Effector memory CD4-positive, alpha-beta T cell (primary cell): ENCODE measurements around the gene BNC2.
"Not testable (repeated sequence)": the region's sequence is repeated elsewhere in the genome, so short reads cannot be mapped to it uniquely, and the experiment has no call there.

Experiments used
- DNase-seq, 3 donors: peaks; one replicate each; pipeline ENCODE4 v3.0.0-alpha.2; 2020
- H3K27ac ChIP-seq: 2 replicates; pipeline ENCODE4 v1.7.0; 2013; ENCODE audit warnings: mild to moderate bottlenecking, low read length, moderate library complexity; ENCODE audit not compliant: insufficient read depth, poor library complexity, severe bottlenecking
- H3K27me3 ChIP-seq: replicated peaks from 2 replicates; pipeline ENCODE4 v1.7.0; 2013; ENCODE audit warnings: mild to moderate bottlenecking, low read length; ENCODE audit not compliant: insufficient read depth, control insufficient read depth, poor library complexity, severe bottlenecking
- H3K36me3 ChIP-seq: 2 replicates; pipeline ENCODE4 v1.7.0; 2013; ENCODE audit warnings: mild to moderate bottlenecking, low read length, moderate library complexity; ENCODE audit not compliant: control insufficient read depth, insufficient read depth
- H3K4me1 ChIP-seq: 2 replicates; pipeline ENCODE4 v1.7.0; 2013; ENCODE audit warnings: low read length, mild to moderate bottlenecking; ENCODE audit not compliant: control insufficient read depth, insufficient read depth, poor library complexity, severe bottlenecking
- H3K4me3 ChIP-seq: 2 replicates; pipeline ENCODE4 v1.7.0; 2013; ENCODE audit warnings: low read length, low read depth, mild to moderate bottlenecking; ENCODE audit not compliant: insufficient read depth, poor library complexity, severe bottlenecking
- H3K9me3 ChIP-seq: 2 replicates; pipeline ENCODE4 v1.7.0; 2013; ENCODE audit warnings: mild to moderate bottlenecking, low read length, moderate library complexity; ENCODE audit not compliant: control insufficient read depth

BNC2 gene

GRCh38 chr9:16487915-16488314 is 382.6 kb downstream of the BNC2 start:
- Histone ChIP-seq H3K27ac (no peak overlapping the region), H3K4me1 (no peaks in the 10 kb centered on the region), H3K9me3 (no peaks in the 10 kb centered on the region), H3K4me3 (no peak overlapping the region), H3K36me3 (no peaks in the 10 kb centered on the region), H3K27me3 (no peaks in the 10 kb centered on the region)
- no peak for DNase-seq

DNA sequence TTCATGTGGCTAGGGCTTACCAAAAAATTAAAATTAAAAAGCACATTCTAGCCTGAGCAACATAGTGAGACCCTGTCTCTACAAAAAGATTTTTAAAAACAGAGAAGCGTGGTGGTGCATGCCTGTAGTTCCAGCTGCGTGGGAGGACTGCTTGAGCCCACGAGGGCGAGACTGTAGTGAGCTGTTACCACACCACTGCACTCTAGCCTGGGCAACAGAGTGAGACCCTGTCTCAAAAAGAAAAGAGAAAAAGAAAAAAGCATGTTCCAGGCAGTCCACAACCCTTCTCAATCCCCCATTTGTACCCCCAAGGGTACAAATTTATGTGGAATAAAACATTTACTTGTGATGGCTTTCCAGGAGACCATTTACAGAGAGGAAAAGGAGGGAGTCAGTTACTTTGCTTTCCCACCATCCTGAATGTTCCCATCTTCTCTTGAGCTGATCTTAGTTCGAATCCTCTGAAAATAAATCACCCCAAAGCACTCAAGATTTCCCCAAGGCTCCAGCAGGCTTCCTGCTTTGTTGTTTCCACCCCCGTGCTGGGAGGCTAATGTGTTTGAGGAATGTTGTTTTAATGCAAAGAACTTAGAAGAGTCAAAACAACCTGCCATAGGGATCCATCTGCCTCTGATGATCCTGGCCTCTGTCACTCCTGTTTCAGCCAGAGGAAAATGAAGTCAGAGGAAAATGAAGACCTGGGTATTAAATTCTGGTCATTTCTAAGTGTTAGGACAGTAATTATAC is 384.7 kb downstream of the BNC2 start:
- H3K4me1 ChIP-seq, result no peaks in the 10 kb centered on the region
- H3K4me3 ChIP-seq, result no peak overlapping the region
- H3K27ac ChIP-seq, result no peak overlapping the region
- H3K9me3 ChIP-seq, result no peaks in the 10 kb centered on the region
- no peak for DNase-seq
- no peaks in the 10 kb centered on the region for H3K27me3 ChIP-seq
- no peaks in the 10 kb centered on the region for H3K36me3 ChIP-seq

- no peaks in the 10 kb centered on the region for H3K36me3 ChIP-seq
- no peaks in the 10 kb centered on the region for H3K9me3 ChIP-seq
- no peak overlapping the region for H3K4me3 ChIP-seq
- H3K4me1 ChIP-seq, result no peaks in the 10 kb centered on the region
- H3K27me3 ChIP-seq, result no peaks in the 10 kb centered on the region
- no peak overlapping the region for H3K27ac ChIP-seq
- DNase-seq, result no peak
These were observed 385.3 kb downstream of the BNC2 start for GRCh38 chr9:16485160-16485559.

DNA sequence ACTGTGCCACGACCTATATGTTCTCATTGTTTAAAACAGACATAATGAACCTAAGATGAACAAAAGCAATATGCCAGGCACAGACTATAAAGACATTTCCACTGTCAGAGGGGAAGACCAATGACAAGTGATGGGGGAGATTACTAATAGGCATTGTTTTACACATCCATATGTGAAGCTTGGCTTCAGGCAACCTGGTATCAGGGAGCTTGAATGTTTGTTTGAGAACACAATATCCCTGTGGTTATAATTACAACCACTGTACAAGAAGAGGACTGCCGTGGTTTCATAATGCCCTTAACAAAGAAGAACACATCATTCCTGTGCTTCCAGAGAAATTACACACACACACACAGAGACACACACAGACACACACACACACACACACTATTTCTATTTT is 385.7 kb downstream of the BNC2 start:
- Histone ChIP-seq H3K4me1 (no peaks in the 10 kb centered on the region), H3K36me3 (no peaks in the 10 kb centered on the region), H3K27ac (no peak overlapping the region), H3K27me3 (no peaks in the 10 kb centered on the region), H3K9me3 (no peaks in the 10 kb centered on the region), H3K4me3 (no peak overlapping the region)
- DNase-seq, result no peak

- Histone ChIP-seq H3K36me3 (no peaks in the 10 kb centered on the region), H3K4me3 (no peak overlapping the region), H3K9me3 (no peaks in the 10 kb centered on the region), H3K4me1 (no peaks in the 10 kb centered on the region), H3K27ac (no peak overlapping the region), H3K27me3 (no peaks in the 10 kb centered on the region)
- no peak for DNase-seq
These were observed 386.3 kb downstream of the BNC2 start for GRCh38 chr9:16484180-16484579.

GRCh38 chr9:16482764-16483163 is 387.7 kb downstream of the BNC2 start:
- Histone ChIP-seq H3K9me3 (no peaks in the 10 kb centered on the region), H3K4me1 (no peaks in the 10 kb centered on the region), H3K4me3 (no peak overlapping the region), H3K36me3 (no peaks in the 10 kb centered on the region), H3K27me3 (no peaks in the 10 kb centered on the region), H3K27ac (no peak overlapping the region)
- no peak for DNase-seq

- not testable (repeated sequence) for H3K4me3 ChIP-seq, H3K4me1 ChIP-seq, H3K27me3 ChIP-seq, H3K27ac ChIP-seq, H3K9me3 ChIP-seq, H3K36me3 ChIP-seq, DNase-seq
These were observed 389.9 kb downstream of the BNC2 start for GRCh38 chr9:16480584-16480983.

- Histone ChIP-seq H3K4me3 (no peak overlapping the region), H3K27ac (no peak overlapping the region), H3K4me1 (no peaks in the 10 kb centered on the region), H3K27me3 (no peaks in the 10 kb centered on the region), H3K36me3 (no peaks in the 10 kb centered on the region), H3K9me3 (peaks cover 3% of the 10 kb centered on the region)
- DNase-seq, result no peak
These were observed 394.5 kb downstream of the BNC2 start for GRCh38 chr9:16475996-16476395.

GRCh38 chr9:16475257-16475656 is 395.2 kb downstream of the BNC2 start:
- Histone ChIP-seq H3K27ac (no peak overlapping the region), H3K4me3 (no peak overlapping the region), H3K4me1 (no peaks in the 10 kb centered on the region), H3K9me3 (peaks cover 3% of the 10 kb centered on the region), H3K27me3 (no peaks in the 10 kb centered on the region), H3K36me3 (no peaks in the 10 kb centered on the region)
- DNase-seq, result no peak

DNA sequence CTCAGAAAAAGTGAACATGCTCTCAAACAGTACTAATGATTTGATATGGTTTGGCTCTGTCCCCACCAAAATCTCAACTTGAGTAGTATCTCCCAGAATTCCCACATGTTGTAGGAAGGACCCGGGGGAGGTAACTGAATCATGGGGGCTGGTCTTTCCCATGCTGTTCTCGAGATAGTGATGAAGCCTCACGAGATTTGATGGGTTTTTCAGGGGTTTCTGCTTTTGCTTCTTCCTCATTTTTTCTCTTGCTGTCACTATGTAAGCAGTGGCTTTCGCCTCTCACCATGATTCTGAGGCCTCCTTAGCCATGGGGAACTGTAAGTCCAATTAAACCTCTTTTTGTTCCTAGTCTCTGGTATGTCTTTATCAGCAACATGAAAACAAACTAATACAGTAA is 401.3 kb downstream of the BNC2 start:
- DNase-seq, result no peak
- no peaks in the 10 kb centered on the region for H3K36me3 ChIP-seq
- no peaks in the 10 kb centered on the region for H3K27me3 ChIP-seq
- H3K4me3 ChIP-seq, result no peak overlapping the region
- peaks cover 7% of the 10 kb centered on the region for H3K9me3 ChIP-seq
- no peaks in the 10 kb centered on the region for H3K4me1 ChIP-seq
- H3K27ac ChIP-seq, result no peak overlapping the region
